T47D (cell line): ENCODE data around the gene ZFYVE19.

Experiments
- DNase-seq, 2 experiments: peaks; one replicate each; pipeline versions ENCODE4 v3.0.0 to v3.0.0-alpha.2; 2011 to 2012; ENCODE audit warnings: low read depth in 1 of 2, low spot score in 1 of 2
- JUND ChIP-seq: IDR thresholded peaks from 2 replicates; pipeline ENCODE4 v1.6.1; 2012; ENCODE audit warnings: low read depth
- in situ Hi-C: cut with HindIII; loops from 2 replicates; pipeline ENCODE4 v1.10.0; 2016; ENCODE audit warnings: low sequenced_read_pairs, low pct_unique_long_range_greater_than_20kb

Gene ZFYVE19

GRCh38 chr15:40807028-40807887 is at the start of gene ZFYVE19, which contains the start of gene DNAJC17:
Gene ZFYVE19, plus strand, starts transcription at chr15:40807089. Its CDS starts 501 bp downstream, at chr15:40807590.
Gene DNAJC17, minus strand, starts transcription at chr15:40807473. Its CDS starts 27 bp downstream, at chr15:40807446.
- no peak for TF ChIP-seq JUND
- DNase-seq: peak; percentile 69 to 98
- in situ Hi-C loops: no loop called here

GRCh38 chr15:40759961-40760360 is 46.9 kb upstream of the ZFYVE19 start:
- TF ChIP-seq JUND: no peak
- no peak for DNase-seq
- in situ Hi-C loops: no loop called here

GRCh38 chr15:40762919-40763800 is 43.7 kb upstream of the ZFYVE19 start:
- in situ Hi-C loops: no loop called here
- no peak for TF ChIP-seq JUND
- DNase-seq: peak; percentile 70 to 89

- no peak for TF ChIP-seq JUND
- peak; percentile 76 to 87 for DNase-seq
- in situ Hi-C loops: no loop called here
Measured at GRCh38 chr15:40763801-40764628, 42.9 kb upstream of the ZFYVE19 start, which contains the start of gene GCHFR. Gene GCHFR, plus strand, starts transcription at chr15:40764068. Its CDS starts 113 bp downstream, at chr15:40764181.

GRCh38 chr15:40764629-40765103 is 42.2 kb upstream of the ZFYVE19 start:
- in situ Hi-C loops: no loop called here
- no peak for DNase-seq
- no peak for TF ChIP-seq JUND

GRCh38 chr15:40766194-40766815 is 40.6 kb upstream of the ZFYVE19 start:
- no peak for TF ChIP-seq JUND
- no peak for DNase-seq
- in situ Hi-C loops: no loop called here

- in situ Hi-C loops: no loop called here
- TF ChIP-seq JUND: no peak
- DNase-seq: no peak
Measured at GRCh38 chr15:40766906-40767837, 39.7 kb upstream of the ZFYVE19 start.

- no peak for TF ChIP-seq JUND
- in situ Hi-C loops: no loop called here
- no peak for DNase-seq
Measured at GRCh38 chr15:40767838-40768500, 38.9 kb upstream of the ZFYVE19 start.

- TF ChIP-seq JUND: no peak
- in situ Hi-C loops: no loop called here
- no peak for DNase-seq
Measured at GRCh38 chr15:40768521-40769273, 38.2 kb upstream of the ZFYVE19 start.
